Calu3 (cell line): ENCODE measurements around the gene ADCYAP1R1. TPM values are rescaled to one million over a fixed set of nuclear protein-coding genes. Genes with fewer than 3 reads are reported as not detected.

Experiments used
- BruUV-seq: library from RNA; stranded (reverse); fragments of 400-500 nt; replicated peaks from 2 replicates; lab custom pipeline; 2021; lab: Mats Ljungman, UMichigan
- CTCF ChIA-PET: fragments of 300-600 bp; sonication (Branson Sonifier 250); formaldehyde crosslinking; loops from one replicate; lab custom pipeline; 2022; ENCODE audit warnings: antibody characterized with exemption; lab: Charles Lee
- DNase-seq: peaks from one replicate; pipeline ENCODE4 v3.0.0; 2022
- H3K27ac Mint-ChIP-seq: one replicate; pipeline ENCODE4 v1.8.0; 2022; ENCODE audit warnings: mixed read lengths; ENCODE audit not compliant: unreplicated experiment
- H3K27me3 Mint-ChIP-seq: one replicate; pipeline ENCODE4 v1.8.0; 2022; ENCODE audit warnings: mixed read lengths; ENCODE audit not compliant: unreplicated experiment
- H3K36me3 Mint-ChIP-seq: one replicate; pipeline ENCODE4 v1.8.0; 2022; ENCODE audit warnings: mild to moderate bottlenecking, moderate library complexity, mixed read lengths; ENCODE audit not compliant: insufficient read depth, unreplicated experiment
- H3K4me1 Mint-ChIP-seq: one replicate; pipeline ENCODE4 v1.8.0; 2022; ENCODE audit warnings: mild to moderate bottlenecking, low read depth, mixed read lengths; ENCODE audit not compliant: unreplicated experiment
- H3K4me3 Mint-ChIP-seq: one replicate; pipeline ENCODE4 v1.8.0; 2022; ENCODE audit warnings: mild to moderate bottlenecking, low read depth, moderate library complexity, mixed read lengths; ENCODE audit not compliant: unreplicated experiment
- H3K9me3 Mint-ChIP-seq: one replicate; pipeline ENCODE4 v1.8.0; 2022; ENCODE audit warnings: low read depth, mixed read lengths; ENCODE audit not compliant: unreplicated experiment
- intact Hi-C: fragments of 100-400 bp; cut with micrococcal nuclease; formaldehyde crosslinking; loops from one replicate; pipeline ENCODE4 v1.10.0; 2022; ENCODE audit not compliant: unreplicated experiment
- total RNA-seq: library from RNA; stranded (reverse); gene quantifications from 2 replicates; pipeline ENCODE4 v1.2.3, GENCODE V29; 2022
- TF ChIP-seq, protein P1 (sequence below): fragments of 200-600 bp; IDR thresholded peaks from one replicate; pipeline ENCODE4 v1.8.0; 2022; ENCODE audit warnings: antibody characterized with exemption; ENCODE audit not compliant: unreplicated experiment

ADCYAP1R1 gene
- total RNA-seq, 1 experiment from 2014 or later: not detected

DNA sequence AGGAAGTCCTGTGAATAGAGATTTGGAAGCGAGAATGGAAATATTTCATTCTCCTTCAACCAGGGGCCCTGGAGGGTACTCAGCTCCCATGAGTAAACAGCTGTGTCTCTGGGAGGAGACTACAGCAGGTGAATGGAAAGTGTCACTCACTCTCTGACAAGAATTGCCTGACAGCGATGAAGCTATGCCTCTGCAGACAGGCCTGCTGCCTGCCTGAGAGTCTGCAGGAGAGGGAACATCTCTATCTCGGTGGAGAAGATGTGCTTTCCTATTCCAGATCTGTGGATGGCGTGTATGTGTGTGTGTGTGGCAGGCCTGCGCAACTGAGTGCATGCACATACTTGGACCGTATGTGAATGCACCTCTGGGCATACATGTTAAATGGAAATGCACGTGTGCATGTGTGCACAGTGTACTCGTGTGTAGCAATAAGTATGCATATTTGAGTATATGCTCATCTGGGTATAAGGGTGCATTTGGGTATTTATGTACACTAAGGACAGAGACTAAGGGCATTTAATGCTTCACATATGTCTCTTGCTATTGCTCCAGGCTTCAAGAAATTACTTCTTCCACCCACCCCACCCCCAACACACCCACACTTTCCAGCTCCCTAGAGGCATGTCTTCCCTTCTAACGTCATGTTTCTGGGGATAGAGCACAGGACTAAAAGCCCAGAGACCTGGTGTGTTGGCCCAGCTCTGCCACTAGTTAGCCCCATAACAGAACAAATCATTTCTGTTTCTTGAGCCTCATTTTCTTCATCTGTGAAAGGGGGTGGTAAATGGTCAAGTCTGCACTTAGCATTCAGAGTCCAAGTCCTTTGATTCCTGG, 4.6 kb upstream of the ADCYAP1R1 start:
- H3K27me3 Mint-ChIP-seq: peaks cover 84% of the 10 kb centered on the region
- DNase-seq: no peak
- TF ChIP-seq, protein P1, sequence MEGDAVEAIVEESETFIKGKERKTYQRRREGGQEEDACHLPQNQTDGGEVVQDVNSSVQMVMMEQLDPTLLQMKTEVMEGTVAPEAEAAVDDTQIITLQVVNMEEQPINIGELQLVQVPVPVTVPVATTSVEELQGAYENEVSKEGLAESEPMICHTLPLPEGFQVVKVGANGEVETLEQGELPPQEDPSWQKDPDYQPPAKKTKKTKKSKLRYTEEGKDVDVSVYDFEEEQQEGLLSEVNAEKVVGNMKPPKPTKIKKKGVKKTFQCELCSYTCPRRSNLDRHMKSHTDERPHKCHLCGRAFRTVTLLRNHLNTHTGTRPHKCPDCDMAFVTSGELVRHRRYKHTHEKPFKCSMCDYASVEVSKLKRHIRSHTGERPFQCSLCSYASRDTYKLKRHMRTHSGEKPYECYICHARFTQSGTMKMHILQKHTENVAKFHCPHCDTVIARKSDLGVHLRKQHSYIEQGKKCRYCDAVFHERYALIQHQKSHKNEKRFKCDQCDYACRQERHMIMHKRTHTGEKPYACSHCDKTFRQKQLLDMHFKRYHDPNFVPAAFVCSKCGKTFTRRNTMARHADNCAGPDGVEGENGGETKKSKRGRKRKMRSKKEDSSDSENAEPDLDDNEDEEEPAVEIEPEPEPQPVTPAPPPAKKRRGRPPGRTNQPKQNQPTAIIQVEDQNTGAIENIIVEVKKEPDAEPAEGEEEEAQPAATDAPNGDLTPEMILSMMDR: no peak
- no TSS peak for BruUV-seq
- H3K36me3 Mint-ChIP-seq: no peaks in the 10 kb centered on the region
- H3K4me3 Mint-ChIP-seq: no peak overlapping the region
- H3K4me1 Mint-ChIP-seq: no peaks in the 10 kb centered on the region
- H3K9me3 Mint-ChIP-seq: no peaks in the 10 kb centered on the region
- intact Hi-C loops: no loop called here
- no peak overlapping the region for H3K27ac Mint-ChIP-seq
- CTCF ChIA-PET: interaction anchor here (1.3 kb wide), 1 partner anchor 10 kb away, joined by 3 read pairs; no protein-coding TSS in a partner anchor

DNA sequence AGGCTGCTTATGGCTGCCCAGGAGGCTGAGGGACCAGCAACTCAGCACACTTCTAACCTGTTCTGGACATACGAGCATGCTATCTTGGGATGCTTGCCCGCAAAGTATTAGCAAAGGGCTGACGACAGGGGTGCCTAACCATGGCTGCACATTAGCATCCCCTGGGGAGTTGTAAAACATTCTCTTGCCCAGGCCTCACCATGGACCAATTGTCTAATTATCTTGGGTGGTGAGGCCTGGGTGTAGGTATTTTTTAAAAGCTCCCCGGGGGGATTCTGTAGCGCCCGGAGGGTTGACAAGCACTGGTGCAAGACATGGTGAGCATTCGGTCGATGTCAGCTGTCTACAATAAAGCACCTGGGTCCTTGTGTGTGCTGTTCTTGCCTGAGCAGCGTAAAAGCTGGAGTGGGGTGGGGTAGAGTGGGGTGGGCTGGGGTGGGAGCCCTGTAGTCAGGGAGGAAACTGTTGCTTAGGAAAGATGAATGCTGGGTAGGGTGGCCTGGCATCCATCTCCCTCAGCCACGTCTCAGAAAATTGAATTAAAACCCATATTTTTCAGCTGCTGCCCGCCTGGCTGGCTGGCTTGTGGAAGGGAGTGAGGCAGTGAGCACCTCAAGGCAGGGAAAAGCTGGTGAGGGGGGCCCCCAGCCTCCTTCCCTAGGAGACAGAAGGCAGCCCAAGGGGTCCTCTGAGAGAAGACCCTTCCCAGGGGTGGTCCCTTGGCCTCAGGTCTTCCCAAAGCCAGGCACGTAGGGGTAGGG, 2.9 kb upstream of the ADCYAP1R1 start:
- Mint-ChIP-seq H3K36me3 (no peaks in the 10 kb centered on the region), H3K9me3 (no peaks in the 10 kb centered on the region), H3K4me1 (no peaks in the 10 kb centered on the region), H3K27ac (no peak overlapping the region), H3K4me3 (no peak overlapping the region), H3K27me3 (peaks cover 75% of the 10 kb centered on the region)
- no peak for DNase-seq
- BruUV-seq: no TSS peak
- intact Hi-C loops: no loop called here
- CTCF ChIA-PET: interaction anchor here (1.2 kb wide), 1 partner anchor 12 kb away, joined by 3 read pairs; no protein-coding TSS in a partner anchor
- TF ChIP-seq, protein P1: no peak

DNA sequence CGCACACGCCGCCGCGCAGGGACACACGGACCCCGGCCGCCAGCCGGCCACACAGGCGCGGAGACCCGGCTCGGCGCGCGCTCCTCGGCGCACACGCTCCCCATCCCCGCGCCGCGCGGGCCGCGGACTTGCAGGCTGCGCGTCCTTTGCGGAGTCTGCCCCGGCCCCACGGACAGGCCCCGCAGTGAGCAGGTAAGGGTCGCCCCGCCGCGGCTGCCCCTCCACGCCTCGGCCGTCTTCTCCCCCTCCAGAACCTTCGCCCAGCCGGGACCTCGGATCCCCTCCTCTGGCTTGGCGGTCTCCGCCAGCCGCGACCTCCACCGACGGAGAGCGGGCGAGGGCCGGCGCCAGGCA, 356 bp downstream of the ADCYAP1R1 start:
- TF ChIP-seq, protein P1: no peak
- no peaks in the 10 kb centered on the region for H3K4me1 Mint-ChIP-seq
- CTCF ChIA-PET: no interaction called here
- H3K27me3 Mint-ChIP-seq: peaks cover 78% of the 10 kb centered on the region
- DNase-seq: no peak
- intact Hi-C loops: no loop called here
- no TSS peak for BruUV-seq
- H3K36me3 Mint-ChIP-seq: no peaks in the 10 kb centered on the region
- no peak overlapping the region for H3K27ac Mint-ChIP-seq
- no peaks in the 10 kb centered on the region for H3K9me3 Mint-ChIP-seq
- H3K4me3 Mint-ChIP-seq: no peak overlapping the region

DNA sequence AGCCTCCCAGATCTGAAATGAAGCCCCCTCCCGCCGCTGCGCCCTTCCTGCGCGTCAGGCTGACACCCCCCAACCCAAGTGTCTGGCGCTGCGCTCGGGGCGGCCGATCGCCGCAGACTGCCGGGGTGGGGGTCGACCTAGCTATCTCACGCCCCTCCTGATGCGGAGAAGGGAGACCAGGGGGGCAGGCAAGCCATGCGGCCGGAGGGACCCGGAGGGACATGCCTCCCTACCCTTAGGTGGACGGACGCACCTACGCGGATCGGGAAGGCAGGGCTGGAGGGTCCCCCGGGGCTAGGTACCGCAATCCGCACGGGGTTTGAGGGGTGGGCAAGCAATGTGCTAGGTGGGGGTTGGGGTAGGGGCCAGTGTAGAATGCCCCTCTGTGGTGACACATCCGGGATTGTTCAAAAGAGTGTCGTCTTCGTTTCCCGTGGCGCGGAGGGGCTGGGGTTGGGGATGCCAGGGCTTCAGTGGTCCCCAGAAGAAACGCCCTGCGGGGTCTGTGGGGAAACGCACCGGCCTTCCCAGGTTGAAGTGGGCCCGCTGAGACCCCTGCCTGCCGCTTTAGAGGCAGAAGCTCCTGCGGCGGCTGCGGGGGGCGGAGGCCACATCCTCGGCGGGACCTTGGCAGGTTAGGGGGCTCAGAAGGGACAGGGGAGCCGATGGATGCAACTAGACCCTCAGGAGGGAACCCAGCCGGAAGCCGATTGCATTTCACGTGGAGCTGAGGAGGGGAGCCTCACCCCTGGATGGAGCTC, 913 bp downstream of the ADCYAP1R1 start:
- H3K36me3 Mint-ChIP-seq: no peaks in the 10 kb centered on the region
- DNase-seq: no peak
- no peak overlapping the region for H3K4me3 Mint-ChIP-seq
- H3K4me1 Mint-ChIP-seq: no peaks in the 10 kb centered on the region
- no TSS peak for BruUV-seq
- no peaks in the 10 kb centered on the region for H3K9me3 Mint-ChIP-seq
- CTCF ChIA-PET: no interaction called here
- intact Hi-C loops: no loop called here
- no peak overlapping the region for H3K27ac Mint-ChIP-seq
- peaks cover 81% of the 10 kb centered on the region for H3K27me3 Mint-ChIP-seq
- TF ChIP-seq, protein P1: no peak
